Activated T-helper 17 cell treated with anti-CD3 and anti-CD28 coated beads, Interleukin-2, amount 50 U/mL, for 72 hours (primary cell): Measurements from ENCODE around the gene ECHS1. TPM values are rescaled to one million over a fixed set of nuclear protein-coding genes. Genes with fewer than 3 reads are reported as not detected.
A peak's percentile ranks its signal among the peaks of the same experiment; 100 is the strongest.
"Not testable (repeated sequence)": the region's sequence is repeated elsewhere in the genome, so short reads cannot be mapped to it uniquely, and the experiment has no call there.

Experiments
- ATAC-seq: fragments of 150-1000 bp; cut with Tn5 transposase; replicated peaks from 2 replicates; pipeline ENCODE4 v1.10.0; 2021; ENCODE audit warnings: mild to moderate bottlenecking, moderate library complexity
- H3K27ac Mint-ChIP-seq: one replicate; pipeline ENCODE4 v1.8.0; 2022; ENCODE audit warnings: mixed read lengths
- H3K27me3 Mint-ChIP-seq: one replicate; pipeline ENCODE4 v1.8.0; 2022; ENCODE audit warnings: mixed read lengths
- H3K36me3 Mint-ChIP-seq: one replicate; pipeline ENCODE4 v1.8.0; 2022; ENCODE audit warnings: low read depth, mild to moderate bottlenecking, mixed read lengths
- H3K4me1 Mint-ChIP-seq: one replicate; pipeline ENCODE4 v1.8.0; 2022; ENCODE audit warnings: mixed read lengths
- H3K4me3 Mint-ChIP-seq: one replicate; pipeline ENCODE4 v1.8.0; 2022; ENCODE audit warnings: mild to moderate bottlenecking, mixed read lengths
- H3K9me3 Mint-ChIP-seq: one replicate; pipeline ENCODE4 v1.8.0; 2022; ENCODE audit warnings: mixed read lengths
- total RNA-seq, 2 donors: library from RNA; stranded (reverse); gene quantifications; one replicate each; pipeline ENCODE4 v1.2.3, GENCODE V29; 2022

Gene ECHS1
- total RNA-seq, 2 donors from 2014 or later, result 61.3 to 73.8 TPM

GRCh38 chr10:133326745-133327650 is 46.2 kb downstream of the ECHS1 start:
- Mint-ChIP-seq H3K4me1 (no peaks in the 10 kb centered on the region), H3K9me3 (no peaks in the 10 kb centered on the region), H3K27ac (no peak overlapping the region), H3K27me3 (peaks cover 8% of the 10 kb centered on the region), H3K36me3 (no peaks in the 10 kb centered on the region), H3K4me3 (no peak overlapping the region)
- ATAC-seq, result no peak

- H3K9me3 Mint-ChIP-seq, result no peaks in the 10 kb centered on the region
- no peaks in the 10 kb centered on the region for H3K36me3 Mint-ChIP-seq
- ATAC-seq, result no peak
- peaks cover 8% of the 10 kb centered on the region for H3K27me3 Mint-ChIP-seq
- H3K27ac Mint-ChIP-seq, result no peak overlapping the region
- H3K4me3 Mint-ChIP-seq, result peak overlapping the region; percentile 27
- H3K4me1 Mint-ChIP-seq, result no peaks in the 10 kb centered on the region
These were observed 47.0 kb downstream of the ECHS1 start for GRCh38 chr10:133326223-133326551.

GRCh38 chr10:133325440-133326222 is 47.5 kb downstream of the ECHS1 start:
- H3K4me3 Mint-ChIP-seq, result peak overlapping the region; percentile 58

GRCh38 chr10:133324857-133325260 is 48.3 kb downstream of the ECHS1 start:
- ATAC-seq, result no peak
- Mint-ChIP-seq H3K27ac (no peak overlapping the region), H3K27me3 (peaks cover 12% of the 10 kb centered on the region), H3K4me1 (no peaks in the 10 kb centered on the region), H3K36me3 (no peaks in the 10 kb centered on the region), H3K9me3 (no peaks in the 10 kb centered on the region), H3K4me3 (peak overlapping the region; percentile 58)

More at GRCh38 chr10:133325440-133326222, 47.5 kb downstream of the ECHS1 start:
- no peak overlapping the region for H3K27ac Mint-ChIP-seq
- H3K9me3 Mint-ChIP-seq, result no peaks in the 10 kb centered on the region
- H3K4me1 Mint-ChIP-seq, result no peaks in the 10 kb centered on the region
- H3K27me3 Mint-ChIP-seq, result peaks cover 8% of the 10 kb centered on the region
- ATAC-seq, result peak; percentile 29
- H3K36me3 Mint-ChIP-seq, result no peaks in the 10 kb centered on the region

GRCh38 chr10:133324198-133324792 is 48.9 kb downstream of the ECHS1 start:
- H3K9me3 Mint-ChIP-seq, result no peaks in the 10 kb centered on the region
- H3K4me1 Mint-ChIP-seq, result peaks cover 2% of the 10 kb centered on the region

GRCh38 chr10:133322064-133322709 is 51.0 kb downstream of the ECHS1 start:
- H3K36me3 Mint-ChIP-seq, H3K27me3 Mint-ChIP-seq, H3K27ac Mint-ChIP-seq, ATAC-seq, H3K4me3 Mint-ChIP-seq, H3K4me1 Mint-ChIP-seq, H3K9me3 Mint-ChIP-seq: not testable (repeated sequence)

More at GRCh38 chr10:133324198-133324792, 48.9 kb downstream of the ECHS1 start:
- Mint-ChIP-seq H3K27me3 (peaks cover 12% of the 10 kb centered on the region), H3K27ac (no peak overlapping the region), H3K4me3 (no peak overlapping the region), H3K36me3 (no peaks in the 10 kb centered on the region)
- ATAC-seq, result peak; percentile 68

GRCh38 chr10:133320852-133321422 is 52.2 kb downstream of the ECHS1 start:
- H3K27ac Mint-ChIP-seq, H3K36me3 Mint-ChIP-seq, H3K4me3 Mint-ChIP-seq, ATAC-seq, H3K27me3 Mint-ChIP-seq, H3K4me1 Mint-ChIP-seq, H3K9me3 Mint-ChIP-seq: not testable (repeated sequence)

- Mint-ChIP-seq H3K36me3 (no peaks in the 10 kb centered on the region), H3K4me1 (peaks cover 5% of the 10 kb centered on the region), H3K4me3 (peak overlapping the region; percentile 20), H3K9me3 (no peaks in the 10 kb centered on the region), H3K27me3 (peaks cover 8% of the 10 kb centered on the region), H3K27ac (no peak overlapping the region)
- peak; percentile 98 for ATAC-seq
These were observed 54.5 kb downstream of the ECHS1 start for GRCh38 chr10:133318494-133319127.

- Mint-ChIP-seq H3K36me3 (peaks cover 13% of the 10 kb centered on the region), H3K4me1 (peaks cover 5% of the 10 kb centered on the region), H3K4me3 (no peak overlapping the region)
These were observed 56.4 kb downstream of the ECHS1 start for GRCh38 chr10:133316732-133317131.

GRCh38 chr10:133316266-133316665 is 56.9 kb downstream of the ECHS1 start:
- no peak overlapping the region for H3K4me3 Mint-ChIP-seq
- H3K27me3 Mint-ChIP-seq, result peaks cover 8% of the 10 kb centered on the region
- H3K36me3 Mint-ChIP-seq, result peaks cover 18% of the 10 kb centered on the region
- H3K4me1 Mint-ChIP-seq, result peaks cover 5% of the 10 kb centered on the region
- no peak overlapping the region for H3K27ac Mint-ChIP-seq
- H3K9me3 Mint-ChIP-seq, result no peaks in the 10 kb centered on the region
- no peak for ATAC-seq

More at GRCh38 chr10:133316732-133317131, 56.4 kb downstream of the ECHS1 start:
- no peaks in the 10 kb centered on the region for H3K9me3 Mint-ChIP-seq
- H3K27me3 Mint-ChIP-seq, result peaks cover 8% of the 10 kb centered on the region
- H3K27ac Mint-ChIP-seq, result no peak overlapping the region
- ATAC-seq, result no peak

GRCh38 chr10:133315847-133316246 is 57.3 kb downstream of the ECHS1 start:
- ATAC-seq, result no peak
- H3K9me3 Mint-ChIP-seq, result no peaks in the 10 kb centered on the region

GRCh38 chr10:133314911-133315310 is 58.2 kb downstream of the ECHS1 start:
- Mint-ChIP-seq H3K27me3 (peaks cover 3% of the 10 kb centered on the region), H3K27ac (no peak overlapping the region), H3K4me3 (no peak overlapping the region), H3K4me1 (peaks cover 5% of the 10 kb centered on the region), H3K36me3 (peaks cover 31% of the 10 kb centered on the region), H3K9me3 (no peaks in the 10 kb centered on the region)
- ATAC-seq, result no peak

More at GRCh38 chr10:133315847-133316246, 57.3 kb downstream of the ECHS1 start:
- Mint-ChIP-seq H3K4me1 (peaks cover 5% of the 10 kb centered on the region), H3K36me3 (peaks cover 22% of the 10 kb centered on the region), H3K4me3 (no peak overlapping the region), H3K27ac (no peak overlapping the region), H3K27me3 (peaks cover 8% of the 10 kb centered on the region)

- Mint-ChIP-seq H3K36me3 (peaks cover 37% of the 10 kb centered on the region), H3K27ac (no peak overlapping the region), H3K4me3 (no peak overlapping the region), H3K4me1 (peaks cover under 1% of the 10 kb centered on the region), H3K9me3 (no peaks in the 10 kb centered on the region), H3K27me3 (no peaks in the 10 kb centered on the region)
- ATAC-seq, result no peak
These were observed 60.0 kb downstream of the ECHS1 start for GRCh38 chr10:133313192-133313591.
